T-cell (primary cell): ENCODE data around the gene ZFAND2A. TPM values are rescaled to one million over a fixed set of nuclear protein-coding genes. Genes with fewer than 3 reads are reported as not detected.
"Not testable (repeated sequence)": the region's sequence is repeated elsewhere in the genome, so short reads cannot be mapped to it uniquely, and the experiment has no call there.

Source experiments
- ATAC-seq, 4 experiments: fragments of 200-7000 bp in 3 of 4; fragments of 150-1000 bp in 1 of 4; cut with Tn5 transposase; replicated peaks in 1 of 4; 1 replicate in 3 of 4; 2 replicates in 1 of 4; pipeline ENCODE4 v1.10.0; 2021; ENCODE audit warnings: moderate library complexity in 3 of 4, mild to moderate bottlenecking in 2 of 4, moderate number of reproducible peaks in 1 of 4
- CTCF ChIA-PET, 2 donors: fragments of 300-600 bp; sonication (Branson Sonifier 250); formaldehyde crosslinking; loops; one replicate each; lab custom pipeline; 2022; ENCODE audit warnings: antibody characterized with exemption in 2 of 2; lab: Charles Lee
- POLR2A ChIA-PET, 2 donors: fragments of 300-600 bp; sonication (Branson Sonifier 250); formaldehyde crosslinking; loops; one replicate each; lab custom pipeline; 2022; ENCODE audit warnings: antibody characterized with exemption in 2 of 2; lab: Charles Lee
- DNase-seq, 35 experiments: peaks; one replicate each; pipeline versions ENCODE4 v3.0.0 to v3.0.0-alpha.2; 2013 to 2023
- H3K27ac ChIP-seq: one replicate; pipeline ENCODE4 v1.5.1; 2013; ENCODE audit warnings: low read length
- H3K27me3 ChIP-seq, 2 experiments: replicated peaks in 1 of 2; 1 replicate in 1 of 2; 2 replicates in 1 of 2; pipeline versions ENCODE4 v1.6.1 to v1.7.0; 2013; ENCODE audit warnings: low read length in 1 of 2, mixed read lengths in 1 of 2; ENCODE audit not compliant: control insufficient read depth in 2 of 2, insufficient read depth in 2 of 2; ENCODE audit errors: extremely low read depth in 1 of 2
- H3K36me3 ChIP-seq, 2 donors: 1 replicate in 1 of 2; 2 replicates in 1 of 2; pipeline versions ENCODE4 v1.6.1 to v1.7.0; 2013; ENCODE audit warnings: low read length in 1 of 2; ENCODE audit not compliant: control insufficient read depth in 2 of 2, insufficient read depth in 1 of 2; ENCODE audit errors: extremely low read depth in 1 of 2
- H3K4me1 ChIP-seq, 2 experiments: 1 replicate in 1 of 2; 2 replicates in 1 of 2; pipeline versions ENCODE4 v1.6.1 to v1.7.0; 2013; ENCODE audit warnings: low read length in 2 of 2, mixed read lengths in 1 of 2; ENCODE audit not compliant: insufficient read depth in 2 of 2, control insufficient read depth in 1 of 2; ENCODE audit errors: extremely low read depth in 1 of 2
- H3K4me3 ChIP-seq, 2 donors: 1 replicate in 1 of 2; 2 replicates in 1 of 2; pipeline versions ENCODE4 v1.5.1 to v1.7.0; 2013; ENCODE audit warnings: mild to moderate bottlenecking in 2 of 2, low read length in 1 of 2, moderate library complexity in 1 of 2; ENCODE audit not compliant: control insufficient read depth in 1 of 2; ENCODE audit errors: extremely low read depth in 1 of 2
- H3K9me3 ChIP-seq: 2 replicates; pipeline ENCODE4 v1.7.0; 2013
- H3K27ac Mint-ChIP-seq, 2 donors: one replicate each; pipeline ENCODE4 v1.8.0; 2020 to 2021; ENCODE audit warnings: mild to moderate bottlenecking in 2 of 2, mixed read lengths in 2 of 2
- H3K27me3 Mint-ChIP-seq, 2 donors: one replicate each; pipeline ENCODE4 v1.8.0; 2021 to 2022; ENCODE audit warnings: mixed read lengths in 2 of 2
- H3K36me3 Mint-ChIP-seq: one replicate; pipeline ENCODE4 v1.8.0; 2021; ENCODE audit warnings: mixed read lengths
- H3K4me1 Mint-ChIP-seq, 3 donors: one replicate each; pipeline ENCODE4 v1.8.0; 2020 to 2022; ENCODE audit warnings: mixed read lengths in 3 of 3, mild to moderate bottlenecking in 1 of 3
- H3K4me3 Mint-ChIP-seq, 3 donors: one replicate each; pipeline ENCODE4 v1.8.0; 2020 to 2022; ENCODE audit warnings: mild to moderate bottlenecking in 3 of 3, mixed read lengths in 3 of 3, moderate library complexity in 3 of 3
- H3K9me3 Mint-ChIP-seq, 3 donors: one replicate each; pipeline ENCODE4 v1.8.0; 2020 to 2022; ENCODE audit warnings: mixed read lengths in 3 of 3
- WGBS: methylation state at CpG from one replicate; pipeline ENCODE4 v1.1.5; 2013; ENCODE audit warnings: missing lambda C conversion rate; ENCODE audit not compliant: insufficient coverage; 5-methylcytosine and 5-hydroxymethylcytosine counted together
- total RNA-seq, 35 experiments: library from RNA in 6 of 35; stranded (reverse) in 6 of 35; fragments of 120-200 nt in 1 of 35; gene quantifications; one replicate each; pipeline versions ENCODE4 v1.2.1 to v1.2.4 and lab custom pipeline; 2013 to 2026

Gene ZFAND2A
- total RNA-seq, 5 donors from 2014 or later (not counting 1 experiment from before 2014, with no cell fraction given), result 26.6 to 77.3 (median 30.1) TPM

- no peaks in the 10 kb centered on the region for H3K4me1 ChIP-seq
- no peaks in the 10 kb centered on the region for H3K36me3 ChIP-seq
- DNase-seq, result no peak
- POLR2A ChIA-PET, result no interaction called here
- no peak overlapping the region for H3K27ac Mint-ChIP-seq
- H3K9me3 ChIP-seq, result no peaks in the 10 kb centered on the region
- H3K36me3 Mint-ChIP-seq, result no peaks in the 10 kb centered on the region
- no peaks in the 10 kb centered on the region for H3K4me1 Mint-ChIP-seq
- H3K27me3 Mint-ChIP-seq, result peaks cover 8 to 12% of the 10 kb centered on the region in 2 donors
- no peak overlapping the region for H3K4me3 Mint-ChIP-seq
- H3K27me3 ChIP-seq, result peaks cover under 1 to 38% of the 10 kb centered on the region in 2 experiments
- ATAC-seq, result no peak
- CTCF ChIA-PET, result no interaction called here
- no peak overlapping the region for H3K4me3 ChIP-seq
- H3K27ac ChIP-seq, result no peak overlapping the region
- no peaks in the 10 kb centered on the region for H3K9me3 Mint-ChIP-seq
- 74% methylated on average over 8 of the region's 19 CpGs for WGBS
These were observed 40.0 kb upstream of the ZFAND2A start for GRCh38 chr7:1200045-1200444.

GRCh38 chr7:1197997-1198625 is 38.1 kb upstream of the ZFAND2A start:
- no peaks in the 10 kb centered on the region for H3K36me3 ChIP-seq
- no peak overlapping the region for H3K4me3 Mint-ChIP-seq
- ATAC-seq (no peak), DNase-seq (no peak)
- H3K4me3 ChIP-seq, result no peak overlapping the region
- no peaks in the 10 kb centered on the region for H3K9me3 ChIP-seq
- 70% methylated on average over 8 of the region's 15 CpGs for WGBS
- ChIA-PET POLR2A (no interaction called here), CTCF (no interaction called here)
- no peaks in the 10 kb centered on the region for H3K9me3 Mint-ChIP-seq
- no peaks in the 10 kb centered on the region for H3K4me1 Mint-ChIP-seq
- H3K27me3 ChIP-seq, result peaks cover 2 to 51% of the 10 kb centered on the region in 2 experiments
- H3K36me3 Mint-ChIP-seq, result no peaks in the 10 kb centered on the region
- peaks cover 0 to 8% of the 10 kb centered on the region in 2 experiments for H3K4me1 ChIP-seq
- H3K27ac ChIP-seq, result no peak overlapping the region
- peaks cover 6 to 8% of the 10 kb centered on the region in 2 donors for H3K27me3 Mint-ChIP-seq
- no peak overlapping the region for H3K27ac Mint-ChIP-seq

- Mint-ChIP-seq H3K27ac (no peak overlapping the region), H3K4me1 (peaks cover 5 to 6% (median 6%) of the 10 kb centered on the region in 3 donors), H3K27me3 (peaks cover 7 to 12% of the 10 kb centered on the region in 2 donors), H3K9me3 (no peaks in the 10 kb centered on the region), H3K36me3 (no peaks in the 10 kb centered on the region), H3K4me3 (no peak overlapping the region)
- no peaks in the 10 kb centered on the region for H3K36me3 ChIP-seq
- 100% methylated on average over 2 of the region's 6 CpGs for WGBS
- no peaks in the 10 kb centered on the region for H3K9me3 ChIP-seq
- H3K27me3 ChIP-seq, result peaks cover 2 to 58% of the 10 kb centered on the region in 2 experiments
- DNase-seq, result no peak
- peaks cover under 1 to 14% of the 10 kb centered on the region in 2 experiments for H3K4me1 ChIP-seq
- no peak for ATAC-seq
- H3K27ac ChIP-seq, result no peak overlapping the region
- POLR2A ChIA-PET, result no interaction called here
- CTCF ChIA-PET, result no interaction called here
- H3K4me3 ChIP-seq, result no peak overlapping the region
These were observed 37.0 kb upstream of the ZFAND2A start for GRCh38 chr7:1196950-1197349.

GRCh38 chr7:1196441-1196840 is 36.4 kb upstream of the ZFAND2A start:
- H3K4me1 ChIP-seq, result peaks cover 2 to 14% of the 10 kb centered on the region in 2 experiments
- H3K9me3 Mint-ChIP-seq, ATAC-seq, POLR2A ChIA-PET, H3K36me3 Mint-ChIP-seq, H3K4me3 Mint-ChIP-seq, H3K4me3 ChIP-seq, H3K27ac Mint-ChIP-seq, H3K9me3 ChIP-seq, DNase-seq, H3K27ac ChIP-seq, H3K36me3 ChIP-seq, CTCF ChIA-PET: not testable (repeated sequence)
- WGBS, result no CpG with 5 or more reads among the region's 4 CpGs
- peaks cover 2 to 58% of the 10 kb centered on the region in 2 experiments for H3K27me3 ChIP-seq
- H3K27me3 Mint-ChIP-seq, result peaks cover 10 to 12% of the 10 kb centered on the region in 2 donors
- peaks cover 6 to 11% (median 9%) of the 10 kb centered on the region in 3 donors for H3K4me1 Mint-ChIP-seq

GRCh38 chr7:1193593-1194424 is 33.8 kb upstream of the ZFAND2A start:
- 48% methylated on average over 36 of the region's 36 CpGs for WGBS
- H3K36me3 ChIP-seq, result no peaks in the 10 kb centered on the region
- no peaks in the 10 kb centered on the region for H3K9me3 Mint-ChIP-seq
- peaks cover 10 to 15% of the 10 kb centered on the region in 2 donors for H3K27me3 Mint-ChIP-seq
- peak; percentile 57 to 77 (median 70) for ATAC-seq
- DNase-seq, result peak in 13 of 35 experiments; percentile 8 to 58 (median 23)
- H3K36me3 Mint-ChIP-seq, result no peaks in the 10 kb centered on the region
- no peak overlapping the region for H3K4me3 ChIP-seq
- ChIA-PET POLR2A (no interaction called here), CTCF (interaction anchor here in 1 of 2 donors (1.1 kb wide), 1 partner anchor 239 kb away, joined by 4 read pairs; no protein-coding TSS in a partner anchor)
- H3K27ac Mint-ChIP-seq, result no peak overlapping the region
- peaks cover 2 to 53% of the 10 kb centered on the region in 2 experiments for H3K27me3 ChIP-seq
- H3K4me1 ChIP-seq, result peaks cover 2 to 14% of the 10 kb centered on the region in 2 experiments
- H3K9me3 ChIP-seq, result no peaks in the 10 kb centered on the region
- peaks cover 9 to 13% (median 11%) of the 10 kb centered on the region in 3 donors for H3K4me1 Mint-ChIP-seq
- no peak overlapping the region for H3K4me3 Mint-ChIP-seq
- no peak overlapping the region for H3K27ac ChIP-seq

GRCh38 chr7:1192171-1192676 is 32.2 kb upstream of the ZFAND2A start:
- Histone ChIP-seq H3K27me3 (peaks cover 2 to 65% of the 10 kb centered on the region in 2 experiments), H3K27ac (no peak overlapping the region), H3K4me1 (peaks cover 2 to 14% of the 10 kb centered on the region in 2 experiments), H3K9me3 (no peaks in the 10 kb centered on the region), H3K4me3 (no peak overlapping the region), H3K36me3 (no peaks in the 10 kb centered on the region)
- Mint-ChIP-seq H3K4me1 (peaks cover 9 to 13% (median 11%) of the 10 kb centered on the region in 3 donors), H3K36me3 (no peaks in the 10 kb centered on the region), H3K9me3 (no peaks in the 10 kb centered on the region), H3K27me3 (peaks cover 10 to 17% of the 10 kb centered on the region in 2 donors), H3K27ac (peak overlapping the region in 1 of 2 donors; percentile 12), H3K4me3 (peak overlapping the region in 2 of 3 donors; percentile 37 to 41)
- ATAC-seq (peak in 2 of 4 experiments; percentile 69 to 73), DNase-seq (peak in 2 of 35 experiments; percentile 10 to 20)
- WGBS, result 45% methylated on average over 14 of the region's 15 CpGs
- CTCF ChIA-PET, result no interaction called here
- POLR2A ChIA-PET, result no interaction called here
